GM12864 (cell line): Measurements from ENCODE around the gene XAB2.

Experiments used
- DNase-seq: peaks from one replicate; pipeline ENCODE4 v3.0.0-alpha.2; 2011; ENCODE audit warnings: low read depth
- H3K4me3 ChIP-seq: 2 replicates; pipeline ENCODE4 v1.5.1; 2011; ENCODE audit warnings: mild to moderate bottlenecking, low read depth, low read length, control low read depth
- CTCF ChIP-seq: IDR thresholded peaks from 2 replicates; pipeline ENCODE4 v1.5.1; 2011; ENCODE audit warnings: low read depth, mild to moderate bottlenecking, moderate library complexity, low read length, control low read depth, inconsistent platforms; ENCODE audit errors: missing control alignments

The XAB2 gene

GRCh38 chr19:7661744-7662538 is 32.6 kb upstream of the XAB2 start:
- no peak overlapping the region for H3K4me3 ChIP-seq
- no peak for TF ChIP-seq CTCF
- no peak for DNase-seq

- no peak for TF ChIP-seq CTCF
- peak overlapping the region; percentile 53 for H3K4me3 ChIP-seq
- peak; percentile 89 for DNase-seq
Observed at GRCh38 chr19:7658219-7658686, 28.9 kb upstream of the XAB2 start.

GRCh38 chr19:7657131-7657751 is 27.9 kb upstream of the XAB2 start:
- H3K4me3 ChIP-seq: no peak overlapping the region
- DNase-seq: no peak
- TF ChIP-seq CTCF: no peak

GRCh38 chr19:7655581-7655980 is 26.2 kb upstream of the XAB2 start:
- no peak for DNase-seq
- H3K4me3 ChIP-seq: no peak overlapping the region
- TF ChIP-seq CTCF: no peak

- H3K4me3 ChIP-seq: no peak overlapping the region
- TF ChIP-seq CTCF: no peak
- DNase-seq: no peak
Observed at GRCh38 chr19:7654401-7654800, 25.1 kb upstream of the XAB2 start.

GRCh38 chr19:7652061-7652641 is 22.8 kb upstream of the XAB2 start:
- peak; percentile 57 for DNase-seq
- TF ChIP-seq CTCF: peak; percentile 91
- H3K4me3 ChIP-seq: peak overlapping the region; percentile 44
